Measurements from ENCODE around the gene NAT8L. TPM values are rescaled to one million over a fixed set of nuclear protein-coding genes. Genes with fewer than 3 reads are reported as not detected.

The NAT8L gene
- total RNA-seq, 1 donor = 0.10 TPM

DNA sequence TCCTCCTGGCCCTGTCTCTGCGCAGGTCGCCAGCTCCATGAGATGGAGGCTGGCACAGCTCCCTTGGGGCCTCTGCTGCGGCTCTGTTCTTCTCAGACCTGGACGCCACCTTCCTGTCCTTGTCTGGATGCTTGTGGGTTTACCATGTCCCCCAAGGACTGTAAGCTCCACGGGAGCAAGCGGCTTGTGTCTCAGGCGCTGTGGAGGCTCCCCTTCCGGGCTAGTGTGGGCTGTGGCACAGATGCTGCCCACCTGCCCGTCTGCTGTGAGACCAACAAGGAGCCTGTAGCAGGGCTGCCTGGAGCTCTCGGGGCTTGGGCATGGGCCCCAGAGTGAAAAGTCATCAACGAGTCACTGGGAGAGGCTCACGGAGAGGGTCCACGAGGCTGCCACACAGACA lies 25.2 kb downstream of the NAT8L start:
- Histone ChIP-seq H3K4me3 (ENCODE audit: low read length) (no peak overlapping the region), H3K9me3 (ENCODE audit: low read depth, low read length) (no peaks in the 10 kb centered on the region), H3K27me3 (ENCODE audit: insufficient read depth, low read length) (peaks cover 7% of the 10 kb centered on the region), H3K4me1 (ENCODE audit: insufficient read depth, low read length) (no peaks in the 10 kb centered on the region)

DNA sequence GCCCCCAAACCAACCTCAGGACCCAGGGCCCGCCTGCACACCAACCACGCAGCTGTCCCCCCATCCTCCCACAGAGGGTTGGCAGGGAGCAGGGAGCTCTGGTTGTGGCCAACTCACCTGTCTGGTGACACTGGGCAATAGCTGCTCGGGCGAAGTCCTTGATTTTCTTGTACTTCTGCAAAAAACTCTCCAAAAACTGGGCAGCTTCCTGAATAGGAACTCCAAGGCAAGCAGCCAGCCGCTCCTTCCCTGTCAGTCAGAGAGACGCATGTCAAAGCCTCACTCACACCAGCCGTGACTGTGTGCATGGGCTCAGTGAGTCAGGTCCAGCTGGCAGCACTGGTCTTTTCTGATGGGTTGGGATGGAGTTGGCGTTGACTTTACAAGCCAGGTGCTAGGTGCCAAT lies 26.4 kb downstream of the NAT8L start:
- Histone ChIP-seq H3K27me3 (ENCODE audit: insufficient read depth, low read length) (peaks cover 7% of the 10 kb centered on the region), H3K9me3 (ENCODE audit: low read depth, low read length) (no peaks in the 10 kb centered on the region), H3K4me3 (ENCODE audit: low read length) (no peak overlapping the region), H3K4me1 (ENCODE audit: insufficient read depth, low read length) (no peaks in the 10 kb centered on the region)

DNA sequence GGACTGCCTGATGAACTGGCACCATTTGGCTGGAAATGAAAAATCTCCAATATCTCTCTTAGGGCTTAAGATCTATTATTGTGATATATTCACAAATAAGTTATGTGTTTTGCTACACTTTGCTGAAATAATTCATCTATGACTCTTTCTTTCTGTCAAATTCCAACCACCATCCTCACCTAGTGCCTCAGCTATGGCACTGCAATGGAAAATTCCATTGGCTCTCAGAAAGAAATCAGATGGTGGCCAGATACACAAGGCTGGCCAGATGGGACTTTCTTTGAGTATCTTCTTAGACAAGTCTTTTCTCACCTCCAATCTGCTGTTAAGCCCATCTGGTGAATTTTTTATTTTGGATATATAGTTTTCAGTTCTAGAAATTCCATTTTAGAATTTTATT lies 28.0 kb downstream of the NAT8L start:
- Histone ChIP-seq H3K4me3 (ENCODE audit: low read length) (no peak overlapping the region), H3K9me3 (ENCODE audit: low read depth, low read length) (no peaks in the 10 kb centered on the region), H3K4me1 (ENCODE audit: insufficient read depth, low read length) (no peaks in the 10 kb centered on the region), H3K27me3 (ENCODE audit: insufficient read depth, low read length) (peaks cover 7% of the 10 kb centered on the region)

DNA sequence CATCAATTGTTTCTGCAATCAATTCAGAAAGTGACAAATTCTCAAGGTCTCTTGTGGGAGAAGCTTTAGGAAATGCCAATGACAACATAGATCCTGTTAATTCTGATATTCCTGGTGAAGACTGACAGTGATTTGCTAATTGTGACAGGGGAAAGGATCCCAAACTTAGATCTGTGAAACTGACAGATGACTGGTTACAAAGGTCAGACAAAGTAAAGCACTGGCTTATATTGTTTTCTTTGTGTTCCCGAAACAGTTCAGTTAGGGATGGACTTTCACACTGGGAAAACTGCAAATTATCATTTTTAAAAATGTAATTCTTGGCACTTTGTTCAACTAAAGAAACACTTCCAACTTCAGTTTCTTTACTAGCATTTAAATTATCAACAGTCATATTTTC lies 30.1 kb downstream of the NAT8L start:
- Histone ChIP-seq H3K9me3 (ENCODE audit: low read depth, low read length) (no peaks in the 10 kb centered on the region), H3K4me1 (ENCODE audit: insufficient read depth, low read length) (no peaks in the 10 kb centered on the region), H3K4me3 (ENCODE audit: low read length) (no peak overlapping the region), H3K27me3 (ENCODE audit: insufficient read depth, low read length) (peaks cover 7% of the 10 kb centered on the region)

DNA sequence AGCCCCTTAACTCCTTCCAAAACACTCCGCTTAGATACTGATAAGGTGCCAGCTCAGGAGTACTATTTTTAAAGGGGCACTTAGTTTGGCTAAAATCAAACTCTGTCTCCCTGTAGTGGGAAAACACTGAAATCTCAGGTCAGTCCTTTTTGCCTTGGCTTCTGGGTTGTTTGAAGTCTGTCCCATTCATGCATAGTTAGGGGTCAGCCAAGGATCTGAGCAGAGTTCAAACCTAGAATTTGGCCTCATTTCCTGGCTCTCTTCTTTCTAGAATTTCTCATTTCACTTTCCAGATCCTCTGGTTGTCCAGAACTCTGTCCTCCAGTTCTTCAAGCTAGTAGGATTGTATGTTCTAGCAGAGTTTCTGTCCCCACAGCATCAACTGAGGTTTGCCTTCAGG lies 31.5 kb downstream of the NAT8L start:
- Histone ChIP-seq H3K4me3 (ENCODE audit: low read length) (no peak overlapping the region), H3K9me3 (ENCODE audit: low read depth, low read length) (no peaks in the 10 kb centered on the region), H3K27me3 (ENCODE audit: insufficient read depth, low read length) (peaks cover 7% of the 10 kb centered on the region), H3K4me1 (ENCODE audit: insufficient read depth, low read length) (no peaks in the 10 kb centered on the region)

DNA sequence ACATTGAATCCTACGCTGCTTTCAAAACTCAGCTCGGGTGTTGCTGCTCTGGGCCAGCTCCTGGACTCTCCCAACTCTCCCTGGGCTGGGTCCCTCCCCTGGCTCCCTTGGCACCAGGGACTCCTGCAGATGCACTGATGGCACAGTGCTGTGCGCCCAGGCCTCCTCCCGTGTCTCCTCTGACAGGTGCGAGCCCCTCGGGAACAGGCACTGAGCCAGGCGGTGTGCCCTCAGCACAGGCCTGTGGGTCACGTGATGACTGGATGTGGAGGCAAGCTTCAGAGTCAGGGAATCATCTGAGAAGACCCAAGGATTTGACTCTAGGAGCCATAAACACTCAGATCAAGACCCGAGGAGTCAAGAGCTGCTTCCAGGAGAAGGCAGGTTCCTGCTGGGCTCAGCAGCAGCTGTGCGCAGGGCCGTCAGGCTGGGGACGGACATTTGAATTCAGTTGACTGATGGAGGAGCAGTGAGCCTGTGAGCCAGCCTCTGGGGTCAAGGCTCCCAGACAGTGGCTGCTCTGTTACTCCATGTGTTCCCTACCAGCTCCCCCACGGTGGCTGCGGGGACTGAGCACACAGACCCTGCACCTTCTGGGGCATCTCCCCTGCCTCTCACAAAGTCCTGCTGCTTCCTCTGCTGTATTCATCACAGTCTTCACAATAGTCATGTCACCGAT lies 33.0 kb downstream of the NAT8L start:
- H3K4me1 ChIP-seq (ENCODE audit: insufficient read depth, low read length) = no peaks in the 10 kb centered on the region

DNA sequence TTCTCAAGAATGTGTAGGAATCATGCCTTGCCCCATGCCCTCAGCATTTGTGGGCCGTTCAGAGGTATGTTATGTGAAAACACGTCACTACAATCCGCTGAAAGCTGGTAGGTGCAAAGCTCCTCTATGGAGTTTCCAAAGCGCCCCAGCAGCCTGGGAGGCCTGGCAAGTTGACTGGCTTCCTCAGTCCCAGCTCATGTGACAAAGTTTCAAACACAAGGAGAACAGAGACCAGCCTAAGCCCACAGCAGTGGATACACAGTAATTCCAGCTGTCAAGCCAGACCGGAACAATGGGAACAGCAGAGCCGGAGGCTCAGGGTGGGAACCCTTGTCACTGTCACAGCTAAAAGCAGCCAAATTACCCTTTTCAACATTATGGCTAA lies 33.5 kb downstream of the NAT8L start:
- Histone ChIP-seq H3K9me3 (ENCODE audit: low read depth, low read length) (no peaks in the 10 kb centered on the region), H3K27me3 (ENCODE audit: insufficient read depth, low read length) (peaks cover 4% of the 10 kb centered on the region), H3K4me3 (ENCODE audit: low read length) (no peak overlapping the region), H3K4me1 (ENCODE audit: insufficient read depth, low read length) (no peaks in the 10 kb centered on the region)

More for the DNA sequence above, 33.0 kb downstream of the NAT8L start:
- no peak overlapping the region for H3K4me3 ChIP-seq (ENCODE audit: low read length)
- H3K9me3 ChIP-seq (ENCODE audit: low read depth, low read length) = no peaks in the 10 kb centered on the region
- peaks cover 7% of the 10 kb centered on the region for H3K27me3 ChIP-seq (ENCODE audit: insufficient read depth, low read length)

DNA sequence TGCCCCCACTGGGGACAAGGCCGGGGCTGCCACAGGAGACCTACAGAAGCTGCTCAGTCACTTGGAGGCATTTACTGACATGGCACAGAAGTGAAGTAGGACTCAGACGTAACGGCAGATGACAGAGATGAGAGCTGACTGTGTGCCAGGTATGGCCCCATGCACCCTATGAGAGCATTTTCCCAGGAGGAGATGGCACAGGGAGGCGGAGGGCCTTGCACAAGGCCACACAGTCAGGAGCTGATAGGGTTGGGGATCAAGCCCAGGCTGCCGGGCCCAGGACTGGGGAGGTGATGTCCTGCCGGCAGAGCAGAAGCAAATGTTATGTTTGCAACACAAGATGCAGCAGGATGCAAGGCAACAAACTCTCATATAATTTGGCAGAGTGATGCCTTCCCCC lies 34.1 kb downstream of the NAT8L start:
- H3K4me1 ChIP-seq (ENCODE audit: insufficient read depth, low read length) = no peaks in the 10 kb centered on the region
- peaks cover 3% of the 10 kb centered on the region for H3K27me3 ChIP-seq (ENCODE audit: insufficient read depth, low read length)
- H3K9me3 ChIP-seq (ENCODE audit: low read depth, low read length) = no peaks in the 10 kb centered on the region

DNA sequence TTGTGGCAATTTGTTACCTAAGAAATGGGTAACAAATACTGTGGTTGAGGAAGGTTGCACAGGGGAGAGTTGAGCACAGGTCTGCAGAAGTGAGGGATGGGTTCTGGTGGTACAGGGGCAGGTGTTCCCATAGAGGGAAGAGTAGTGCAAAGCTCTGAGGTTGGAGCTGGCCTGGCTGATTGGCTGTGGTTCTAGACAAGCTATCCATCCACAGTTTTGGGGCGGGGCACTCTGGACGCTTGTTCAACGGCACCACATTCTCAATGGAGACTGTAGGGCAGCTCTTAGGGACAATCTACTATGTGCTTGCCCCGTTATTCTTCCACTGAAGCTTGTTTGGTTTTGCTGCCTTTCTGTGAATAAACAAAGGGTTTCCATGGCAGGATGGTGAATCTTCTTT lies 35.4 kb downstream of the NAT8L start:
- Histone ChIP-seq H3K4me3 (ENCODE audit: low read length) (no peak overlapping the region), H3K27me3 (ENCODE audit: insufficient read depth, low read length) (peaks cover 8% of the 10 kb centered on the region), H3K4me1 (ENCODE audit: insufficient read depth, low read length) (no peaks in the 10 kb centered on the region), H3K9me3 (ENCODE audit: low read depth, low read length) (no peaks in the 10 kb centered on the region)

More for the DNA sequence above, 34.1 kb downstream of the NAT8L start:
- H3K4me3 ChIP-seq (ENCODE audit: low read length) = no peak overlapping the region

DNA sequence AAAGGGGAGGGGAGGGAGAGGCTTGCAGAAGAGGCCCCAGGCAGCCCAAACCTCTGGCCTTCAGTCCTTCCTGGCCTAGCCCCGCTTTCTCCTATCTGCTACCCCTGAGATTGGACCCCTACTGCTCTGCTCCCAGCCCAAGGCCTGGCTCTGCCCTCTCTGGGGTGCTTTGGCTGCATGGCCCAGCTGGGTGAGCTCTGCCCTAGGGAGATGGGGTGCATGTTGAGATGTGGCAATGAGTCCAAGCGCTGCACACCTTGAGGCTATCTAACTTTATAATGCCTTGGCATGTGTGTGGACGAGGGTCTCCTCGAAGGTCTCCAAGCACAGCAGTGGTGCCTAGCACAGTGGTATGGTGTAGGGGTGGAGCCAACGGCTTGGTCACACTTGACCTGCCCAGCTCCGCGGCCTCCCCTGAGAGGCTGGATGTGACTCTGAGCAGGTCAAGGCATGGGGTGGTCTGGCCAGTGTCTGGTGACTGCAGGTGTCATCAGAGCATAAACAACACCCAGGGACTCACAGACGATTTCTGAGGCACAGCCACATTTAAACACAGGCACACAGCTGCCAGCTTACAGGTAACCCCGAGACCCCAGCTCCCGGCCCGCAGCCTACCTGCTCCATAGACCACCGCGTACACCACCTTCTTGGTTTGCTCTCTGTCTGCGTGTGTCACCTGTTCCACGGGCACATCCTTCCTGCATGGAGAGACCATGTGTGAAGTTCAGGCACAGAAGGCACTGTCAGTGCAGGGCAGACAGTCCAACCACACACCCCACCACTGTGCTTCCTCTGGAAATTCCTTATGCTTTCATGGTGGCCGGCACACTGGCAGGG lies 36.3 kb downstream of the NAT8L start:
- Histone ChIP-seq H3K9me3 (ENCODE audit: low read depth, low read length) (no peaks in the 10 kb centered on the region), H3K4me3 (ENCODE audit: low read length) (no peak overlapping the region), H3K4me1 (ENCODE audit: insufficient read depth, low read length) (no peaks in the 10 kb centered on the region), H3K27me3 (ENCODE audit: insufficient read depth, low read length) (peaks cover 12% of the 10 kb centered on the region)

DNA sequence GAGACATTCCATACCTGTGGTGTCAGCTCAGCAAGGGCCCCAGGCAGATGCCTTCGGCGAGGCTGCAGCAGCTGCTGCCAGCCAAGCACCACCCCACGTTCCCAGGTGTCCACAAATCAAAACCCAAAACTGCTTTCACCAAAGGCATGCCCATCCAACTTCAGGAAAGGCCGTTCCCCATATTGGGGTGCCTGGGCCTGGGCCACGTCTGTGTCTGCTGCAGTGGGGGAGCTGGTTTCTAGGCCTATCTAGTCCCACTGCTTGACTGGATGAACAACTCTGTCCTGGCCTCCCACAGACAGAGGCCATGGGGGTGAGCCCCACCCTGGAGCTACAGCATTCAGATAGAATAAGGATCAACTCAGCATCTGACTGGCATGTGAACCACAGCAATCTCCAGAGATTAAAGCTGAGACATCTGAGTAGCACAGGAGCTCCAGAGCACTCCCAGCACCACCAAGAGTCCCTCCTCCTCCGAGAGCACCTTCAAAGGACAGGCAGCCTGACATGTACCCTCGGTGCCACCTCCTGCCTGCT lies 37.0 kb downstream of the NAT8L start:
- Histone ChIP-seq H3K9me3 (ENCODE audit: low read depth, low read length) (no peaks in the 10 kb centered on the region), H3K27me3 (ENCODE audit: insufficient read depth, low read length) (peaks cover 19% of the 10 kb centered on the region), H3K4me3 (ENCODE audit: low read length) (no peak overlapping the region), H3K4me1 (ENCODE audit: insufficient read depth, low read length) (no peaks in the 10 kb centered on the region)

DNA sequence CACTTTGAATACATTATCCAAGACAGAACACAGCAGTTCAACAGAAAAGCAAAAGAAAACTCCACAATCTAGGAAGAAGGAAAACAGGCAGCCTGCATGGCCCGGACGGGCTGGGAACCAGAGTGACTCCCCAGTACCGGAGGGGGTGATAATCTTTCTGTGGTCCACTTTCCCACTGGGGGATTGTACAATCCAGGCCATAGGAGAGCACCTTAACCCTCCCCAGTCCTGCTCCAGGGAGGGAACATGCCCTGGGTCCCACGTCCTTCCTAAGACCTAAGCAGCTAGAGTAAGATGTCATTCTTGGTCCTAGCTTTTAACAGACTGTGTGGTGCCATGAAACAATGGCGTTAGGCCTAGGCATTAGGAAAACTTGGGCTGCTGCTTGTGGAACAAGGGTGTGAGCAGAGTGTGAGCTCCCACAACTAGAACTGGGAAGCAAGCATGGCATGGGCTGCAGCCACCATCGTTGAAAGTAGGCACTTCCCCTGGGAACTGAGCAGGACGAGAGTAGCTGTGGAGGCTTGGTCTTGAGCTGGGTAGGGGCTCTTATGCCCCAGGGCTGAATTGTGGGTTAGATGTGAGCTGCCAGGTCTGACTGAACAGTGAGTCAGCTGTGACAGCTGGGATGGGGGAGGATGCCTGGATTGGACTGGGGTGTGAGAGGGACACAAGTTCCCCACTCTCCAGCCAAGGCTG lies 42.4 kb downstream of the NAT8L start:
- Histone ChIP-seq H3K4me3 (ENCODE audit: low read length) (no peak overlapping the region), H3K4me1 (ENCODE audit: insufficient read depth, low read length) (no peaks in the 10 kb centered on the region), H3K27me3 (ENCODE audit: insufficient read depth, low read length) (peaks cover 60% of the 10 kb centered on the region), H3K9me3 (ENCODE audit: low read depth, low read length) (peaks cover 17% of the 10 kb centered on the region)

DNA sequence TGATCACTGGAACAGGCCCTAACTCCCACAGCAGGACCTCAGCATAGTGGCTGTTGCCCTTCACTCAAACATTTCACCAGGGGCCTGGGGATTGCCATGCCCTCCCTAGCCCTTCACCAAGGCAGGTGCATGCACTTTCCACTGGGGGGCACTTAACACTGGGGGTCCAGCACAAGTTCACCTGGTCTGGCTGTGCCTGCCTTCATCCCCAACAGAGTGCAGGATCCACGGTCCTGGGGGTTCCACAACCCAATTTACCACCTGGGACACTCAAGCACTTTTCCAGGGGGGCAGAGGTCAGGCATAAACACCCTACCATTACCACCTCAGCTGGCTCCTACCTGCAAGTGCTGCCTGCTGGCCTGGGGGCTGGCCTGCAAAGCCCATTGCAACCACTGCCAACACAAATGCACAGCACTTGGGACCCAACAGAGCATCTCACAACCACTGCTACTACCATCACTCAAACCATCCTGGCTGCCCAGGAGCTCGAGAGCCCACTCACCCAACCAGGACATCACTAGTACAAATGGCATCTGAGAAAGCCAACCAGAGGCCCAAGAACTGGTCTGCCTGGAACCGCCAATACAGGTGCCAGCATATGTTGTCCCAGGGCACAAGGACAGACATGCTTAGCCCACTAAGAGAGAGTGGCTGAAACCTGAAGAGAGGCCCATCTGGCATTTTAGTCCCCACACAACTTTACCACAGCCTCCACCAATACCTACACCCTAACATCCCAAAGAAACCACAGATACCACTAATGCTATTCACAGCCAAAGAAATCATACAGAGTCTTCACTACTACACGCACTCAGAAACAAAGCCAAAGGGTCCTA lies 43.1 kb downstream of the NAT8L start:
- peaks cover 62% of the 10 kb centered on the region for H3K27me3 ChIP-seq (ENCODE audit: insufficient read depth, low read length)
- H3K4me1 ChIP-seq (ENCODE audit: insufficient read depth, low read length) = no peaks in the 10 kb centered on the region
- no peak overlapping the region for H3K4me3 ChIP-seq (ENCODE audit: low read length)
- peaks cover 17% of the 10 kb centered on the region for H3K9me3 ChIP-seq (ENCODE audit: low read depth, low read length)

DNA sequence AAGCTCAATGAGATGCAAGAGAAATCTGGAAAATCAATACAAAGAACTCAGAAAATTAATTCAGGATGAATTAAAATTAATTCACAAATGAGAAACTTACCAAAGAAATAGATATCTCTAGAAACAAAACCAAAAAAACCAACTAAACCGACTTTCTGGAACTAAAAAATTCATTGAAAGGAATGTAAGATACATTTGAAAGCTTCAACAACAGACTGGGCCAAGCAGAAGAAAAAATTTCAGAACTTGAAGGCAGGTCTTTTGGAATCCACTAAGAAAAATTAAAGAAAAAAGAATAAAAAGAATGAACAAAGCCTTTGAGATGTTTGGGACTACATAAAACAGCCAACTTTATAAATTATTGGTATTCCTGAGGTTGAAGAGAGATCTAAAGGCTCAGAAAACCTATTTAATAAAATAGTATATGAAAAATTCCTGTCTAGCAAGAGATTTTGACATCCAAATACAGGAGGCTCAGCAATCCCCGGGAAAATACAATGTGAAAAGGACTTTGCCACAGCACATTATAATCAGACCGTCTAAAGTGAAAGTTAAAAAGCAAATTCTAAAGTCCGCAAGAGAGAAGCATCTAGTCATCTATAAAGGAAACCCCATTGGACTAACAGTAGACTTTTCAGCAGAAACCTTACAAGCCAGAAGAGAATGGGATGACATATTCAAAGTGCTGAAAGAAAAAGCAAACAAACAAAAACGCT lies 44.2 kb downstream of the NAT8L start:
- Histone ChIP-seq H3K27me3 (ENCODE audit: insufficient read depth, low read length) (peaks cover 70% of the 10 kb centered on the region), H3K4me1 (ENCODE audit: insufficient read depth, low read length) (no peaks in the 10 kb centered on the region), H3K9me3 (ENCODE audit: low read depth, low read length) (peaks cover 17% of the 10 kb centered on the region), H3K4me3 (ENCODE audit: low read length) (no peak overlapping the region)

Data from mononuclear cell (primary cell).